ENCODE measurements around the gene WHAMM. TPM values are rescaled to one million over a fixed set of nuclear protein-coding genes. Genes with fewer than 3 reads are reported as not detected.
A peak's percentile ranks its signal among the peaks of the same experiment; 100 is the strongest.
"Not testable (repeated sequence)": the region's sequence is repeated elsewhere in the genome, so short reads cannot be mapped to it uniquely, and the experiment has no call there.

WHAMM gene, protein sequence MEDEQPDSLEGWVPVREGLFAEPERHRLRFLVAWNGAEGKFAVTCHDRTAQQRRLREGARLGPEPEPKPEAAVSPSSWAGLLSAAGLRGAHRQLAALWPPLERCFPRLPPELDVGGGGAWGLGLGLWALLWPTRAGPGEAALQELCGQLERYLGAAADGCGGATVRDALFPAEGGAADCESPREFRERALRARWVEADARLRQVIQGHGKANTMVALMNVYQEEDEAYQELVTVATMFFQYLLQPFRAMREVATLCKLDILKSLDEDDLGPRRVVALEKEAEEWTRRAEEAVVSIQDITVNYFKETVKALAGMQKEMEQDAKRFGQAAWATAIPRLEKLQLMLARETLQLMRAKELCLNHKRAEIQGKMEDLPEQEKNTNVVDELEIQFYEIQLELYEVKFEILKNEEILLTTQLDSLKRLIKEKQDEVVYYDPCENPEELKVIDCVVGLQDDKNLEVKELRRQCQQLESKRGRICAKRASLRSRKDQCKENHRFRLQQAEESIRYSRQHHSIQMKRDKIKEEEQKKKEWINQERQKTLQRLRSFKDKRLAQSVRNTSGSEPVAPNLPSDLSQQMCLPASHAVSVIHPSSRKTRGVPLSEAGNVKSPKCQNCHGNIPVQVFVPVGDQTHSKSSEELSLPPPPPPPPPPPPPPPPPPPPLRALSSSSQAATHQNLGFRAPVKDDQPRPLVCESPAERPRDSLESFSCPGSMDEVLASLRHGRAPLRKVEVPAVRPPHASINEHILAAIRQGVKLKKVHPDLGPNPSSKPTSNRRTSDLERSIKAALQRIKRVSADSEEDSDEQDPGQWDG
- total RNA-seq, result 1 to 10 TPM; 7.1 to 9.6 (median 7.6) TPM

DNA sequence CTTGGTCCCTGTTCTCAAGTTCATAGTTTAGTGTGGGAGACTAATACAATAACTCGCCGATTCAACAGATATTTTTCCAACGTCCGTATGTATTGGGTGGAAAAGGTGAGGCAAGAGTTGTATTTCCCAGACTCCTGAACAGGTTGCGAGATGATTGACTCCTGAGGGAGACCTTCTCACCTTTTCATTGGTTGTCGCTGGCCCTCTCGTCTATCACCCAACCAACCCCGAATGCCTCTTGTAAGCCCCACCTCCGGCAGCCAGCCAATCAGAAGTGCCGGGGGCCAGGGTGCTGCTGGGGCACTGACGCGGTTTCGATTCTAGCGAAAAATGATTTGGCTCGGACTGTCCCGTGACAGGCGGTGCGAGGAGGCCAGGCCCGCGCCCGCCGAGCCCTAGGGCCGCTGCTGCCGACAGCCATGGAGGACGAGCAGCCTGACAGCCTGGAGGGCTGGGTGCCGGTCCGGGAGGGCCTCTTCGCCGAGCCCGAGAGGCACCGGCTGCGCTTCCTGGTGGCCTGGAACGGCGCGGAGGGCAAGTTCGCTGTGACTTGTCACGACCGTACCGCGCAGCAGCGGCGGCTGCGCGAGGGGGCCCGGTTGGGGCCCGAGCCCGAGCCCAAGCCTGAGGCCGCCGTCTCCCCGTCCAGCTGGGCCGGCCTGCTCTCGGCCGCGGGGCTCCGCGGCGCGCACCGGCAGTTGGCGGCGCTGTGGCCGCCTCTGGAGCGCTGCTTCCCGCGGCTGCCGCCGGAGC lies at the start of gene WHAMM:
Gene WHAMM (plus strand): TSS at position 321 of the 753 bp plus-strand sequence. CDS start 99 bp downstream, at position 420.
- no peaks in the 10 kb centered on the region for H3K27me3 Mint-ChIP-seq (ENCODE audit: low read depth)
- H3K4me1 Mint-ChIP-seq (ENCODE audit: low read depth), result peaks cover 39% of the 10 kb centered on the region
- H3K36me3 Mint-ChIP-seq (ENCODE audit: insufficient read depth), result peaks cover 12% of the 10 kb centered on the region
- H3K4me3 Mint-ChIP-seq, result peak within 1 kb of the TSS; percentile 97
- H3K9me3 Mint-ChIP-seq, result no peaks in the 10 kb centered on the region
- DNase-seq (peak; percentile 91), ATAC-seq (peak; percentile 91 to 92)

DNA sequence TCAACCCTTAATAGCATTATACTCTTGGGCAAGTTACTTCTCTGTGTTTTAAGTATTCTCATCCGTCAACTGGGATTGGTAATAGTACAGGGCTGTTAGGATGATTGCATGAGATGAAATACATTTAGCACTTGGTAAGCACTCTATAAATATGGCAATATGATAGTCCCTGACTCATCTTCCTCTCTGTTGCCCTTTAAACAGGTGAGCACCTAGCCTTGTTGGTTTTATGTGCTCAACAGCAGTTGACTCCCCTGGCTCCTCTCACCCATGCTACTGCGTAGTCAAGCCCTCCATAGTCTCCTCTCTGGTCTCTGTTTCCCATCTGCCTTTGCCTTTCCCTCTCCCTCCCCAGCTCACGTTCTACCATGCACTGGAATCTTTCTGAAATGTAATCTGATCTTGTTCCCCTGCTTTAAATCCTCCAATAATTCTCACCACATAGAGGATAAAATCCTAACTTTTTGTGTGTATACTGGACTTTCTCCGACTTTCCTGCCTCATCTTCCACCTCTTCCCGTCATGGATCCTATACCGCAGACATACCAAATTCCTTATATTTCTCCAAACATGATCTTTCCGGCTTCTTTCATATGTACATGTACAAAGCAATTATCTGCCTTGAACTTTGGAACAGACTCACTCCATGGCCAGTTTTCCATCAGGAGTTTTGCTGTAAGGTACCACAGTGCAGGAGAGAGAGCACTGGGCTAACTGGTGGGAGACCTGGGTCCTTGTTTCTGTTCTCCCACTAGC lies 45.9 kb upstream of the WHAMM start:
- peaks cover 3% of the 10 kb centered on the region for H3K9me3 Mint-ChIP-seq
- H3K4me3 Mint-ChIP-seq, result no peak overlapping the region
- DNase-seq (no peak), ATAC-seq (no peak)
- peaks cover 3% of the 10 kb centered on the region for H3K4me1 Mint-ChIP-seq (ENCODE audit: low read depth)
- H3K27me3 Mint-ChIP-seq (ENCODE audit: low read depth), result no peaks in the 10 kb centered on the region
- H3K36me3 Mint-ChIP-seq (ENCODE audit: insufficient read depth), result peaks cover 22% of the 10 kb centered on the region

DNA sequence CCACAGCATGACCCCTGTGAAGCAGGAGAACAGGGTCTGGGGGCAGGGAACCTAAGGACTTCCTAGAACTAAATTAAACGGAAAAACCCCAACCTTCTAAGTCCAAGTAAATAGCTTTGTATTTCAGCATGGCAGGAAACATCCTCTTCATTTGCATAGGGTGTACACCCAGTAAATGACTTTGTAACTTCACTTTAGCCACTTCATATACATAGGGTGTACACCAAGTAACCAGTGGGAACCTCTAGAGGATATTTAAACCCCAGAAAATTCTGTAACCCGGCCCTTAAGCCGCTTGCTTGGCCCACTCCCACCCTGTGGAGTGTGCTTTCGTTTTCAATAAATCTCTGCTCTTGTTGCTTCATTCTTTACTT lies 45.3 kb upstream of the WHAMM start:
- H3K4me1 Mint-ChIP-seq (ENCODE audit: low read depth), result peaks cover 3% of the 10 kb centered on the region
- DNase-seq (no peak), ATAC-seq (no peak)
- H3K36me3 Mint-ChIP-seq (ENCODE audit: insufficient read depth), result peaks cover 21% of the 10 kb centered on the region
- no peaks in the 10 kb centered on the region for H3K27me3 Mint-ChIP-seq (ENCODE audit: low read depth)
- no peak overlapping the region for H3K4me3 Mint-ChIP-seq
- peaks cover 3% of the 10 kb centered on the region for H3K9me3 Mint-ChIP-seq

DNA sequence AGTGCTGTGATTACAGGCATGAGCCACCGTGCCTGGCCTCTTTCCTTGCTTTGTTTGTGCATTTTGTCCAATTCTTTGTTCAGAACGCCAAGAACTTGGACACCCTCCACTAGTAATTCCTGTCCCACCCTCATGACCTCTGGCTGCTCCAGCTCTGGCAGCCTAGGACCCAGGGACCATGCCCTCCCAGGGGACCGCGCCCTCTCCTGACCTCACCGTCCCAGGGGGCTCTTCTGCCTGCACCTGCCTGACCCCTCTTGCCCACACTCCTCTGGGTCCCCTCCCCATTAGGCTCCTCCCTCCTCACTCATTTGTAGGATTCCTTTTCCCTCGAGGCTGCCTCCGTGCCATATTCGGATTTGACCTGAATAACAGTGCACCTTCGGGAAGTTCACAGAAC lies 44.7 kb upstream of the WHAMM start:
- peaks cover 3% of the 10 kb centered on the region for H3K9me3 Mint-ChIP-seq
- no peak for ATAC-seq
- no peaks in the 10 kb centered on the region for H3K27me3 Mint-ChIP-seq (ENCODE audit: low read depth)
- no peak overlapping the region for H3K4me3 Mint-ChIP-seq
- no peak for DNase-seq
- peaks cover 21% of the 10 kb centered on the region for H3K36me3 Mint-ChIP-seq (ENCODE audit: insufficient read depth)
- peaks cover 3% of the 10 kb centered on the region for H3K4me1 Mint-ChIP-seq (ENCODE audit: low read depth)

DNA sequence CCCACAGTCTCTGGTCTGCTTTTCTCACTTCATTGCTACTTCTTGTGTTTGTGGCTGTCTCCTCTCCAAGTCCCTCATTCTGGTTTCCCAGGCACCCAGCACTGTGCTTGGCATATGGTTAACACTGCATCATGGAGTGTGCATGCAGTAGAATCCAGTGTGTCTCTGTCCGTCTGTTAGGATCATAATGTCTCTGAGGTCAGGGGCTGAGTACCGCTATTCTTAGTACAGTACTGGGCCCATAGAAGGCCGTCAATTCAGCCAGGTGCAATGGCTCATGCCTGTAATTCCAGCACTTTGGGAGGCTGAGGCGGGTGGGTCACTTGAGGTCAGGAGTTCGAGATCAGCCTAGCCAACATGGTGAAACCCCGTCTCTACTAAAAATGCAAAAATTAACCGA lies 43.2 kb upstream of the WHAMM start:
- not testable (repeated sequence) for H3K4me1 Mint-ChIP-seq (ENCODE audit: low read depth); H3K27me3 Mint-ChIP-seq (ENCODE audit: low read depth); ATAC-seq; H3K4me3 Mint-ChIP-seq; H3K9me3 Mint-ChIP-seq; DNase-seq
- peaks cover 13% of the 10 kb centered on the region for H3K36me3 Mint-ChIP-seq (ENCODE audit: insufficient read depth)

DNA sequence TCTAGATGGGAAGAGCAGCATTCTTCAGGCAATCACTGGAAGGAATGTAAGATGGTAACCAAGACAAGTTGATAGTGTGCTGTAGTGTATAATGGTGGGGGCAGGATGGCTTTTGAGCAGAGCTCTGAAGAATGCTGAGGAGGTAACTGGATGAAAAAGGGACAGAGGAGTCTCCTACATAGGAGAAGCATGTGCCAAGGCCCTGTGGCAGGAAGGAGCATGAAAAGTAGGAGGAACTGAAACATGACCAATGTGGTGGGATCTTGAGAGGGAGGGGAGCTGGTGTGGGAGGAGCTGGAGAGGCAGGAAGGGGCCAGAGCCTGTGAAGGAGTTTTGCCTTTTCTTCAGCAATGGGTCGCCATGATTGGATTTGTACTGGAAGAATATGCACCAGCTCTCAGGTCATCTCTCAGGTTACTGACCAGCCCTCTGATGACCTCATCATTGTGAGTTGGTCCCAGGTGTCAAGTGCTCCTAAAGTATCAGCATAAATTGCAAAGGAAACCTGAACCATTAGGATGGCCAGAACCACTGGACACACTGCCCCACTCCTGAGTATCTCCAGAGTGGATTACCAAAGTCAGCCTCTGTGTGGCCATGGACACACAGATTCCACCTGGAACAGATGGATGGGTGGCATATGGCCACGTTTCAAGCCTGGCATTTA lies 42.1 kb upstream of the WHAMM start:
- Mint-ChIP-seq H3K4me1 (ENCODE audit: low read depth) (peaks cover 3% of the 10 kb centered on the region), H3K36me3 (ENCODE audit: insufficient read depth) (peaks cover 11% of the 10 kb centered on the region), H3K9me3 (peaks cover 3% of the 10 kb centered on the region), H3K4me3 (no peak overlapping the region), H3K27me3 (ENCODE audit: low read depth) (no peaks in the 10 kb centered on the region)
- DNase-seq (no peak), ATAC-seq (no peak)

DNA sequence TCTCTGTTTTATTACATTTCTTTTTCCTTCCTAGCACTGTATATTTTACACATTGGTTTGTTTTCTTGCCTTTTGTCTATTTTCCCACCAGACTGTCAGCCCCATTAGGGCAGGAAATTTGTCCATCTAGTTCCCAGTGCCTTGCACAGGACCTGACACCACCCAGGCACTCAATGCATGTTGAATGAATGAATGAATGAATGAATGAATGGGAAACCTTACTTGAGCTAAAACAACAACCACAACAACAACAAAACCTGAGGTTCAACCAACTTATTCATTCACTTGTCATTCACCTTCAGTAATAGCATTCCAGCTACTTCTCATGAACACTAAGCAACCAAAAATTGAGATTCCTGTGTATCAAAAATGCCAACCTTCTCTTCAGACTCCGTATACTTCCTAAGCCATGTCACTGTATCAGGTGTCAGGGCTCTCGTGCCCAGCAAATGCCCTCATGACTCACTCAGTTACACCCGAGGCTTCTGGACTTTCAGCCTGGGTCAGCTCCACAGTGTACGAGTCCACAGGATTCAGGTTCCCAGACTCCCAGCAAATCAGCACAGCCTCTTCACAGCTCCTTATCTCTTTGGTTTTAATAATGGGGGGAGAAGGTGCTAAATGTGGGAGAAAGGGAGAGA lies 40.9 kb upstream of the WHAMM start:
- DNase-seq (no peak), ATAC-seq (no peak)
- no peaks in the 10 kb centered on the region for H3K27me3 Mint-ChIP-seq (ENCODE audit: low read depth)
- peaks cover 3% of the 10 kb centered on the region for H3K9me3 Mint-ChIP-seq
- peaks cover 3% of the 10 kb centered on the region for H3K4me1 Mint-ChIP-seq (ENCODE audit: low read depth)
- H3K36me3 Mint-ChIP-seq (ENCODE audit: insufficient read depth), result peaks cover 9% of the 10 kb centered on the region
- H3K4me3 Mint-ChIP-seq, result no peak overlapping the region

DNA sequence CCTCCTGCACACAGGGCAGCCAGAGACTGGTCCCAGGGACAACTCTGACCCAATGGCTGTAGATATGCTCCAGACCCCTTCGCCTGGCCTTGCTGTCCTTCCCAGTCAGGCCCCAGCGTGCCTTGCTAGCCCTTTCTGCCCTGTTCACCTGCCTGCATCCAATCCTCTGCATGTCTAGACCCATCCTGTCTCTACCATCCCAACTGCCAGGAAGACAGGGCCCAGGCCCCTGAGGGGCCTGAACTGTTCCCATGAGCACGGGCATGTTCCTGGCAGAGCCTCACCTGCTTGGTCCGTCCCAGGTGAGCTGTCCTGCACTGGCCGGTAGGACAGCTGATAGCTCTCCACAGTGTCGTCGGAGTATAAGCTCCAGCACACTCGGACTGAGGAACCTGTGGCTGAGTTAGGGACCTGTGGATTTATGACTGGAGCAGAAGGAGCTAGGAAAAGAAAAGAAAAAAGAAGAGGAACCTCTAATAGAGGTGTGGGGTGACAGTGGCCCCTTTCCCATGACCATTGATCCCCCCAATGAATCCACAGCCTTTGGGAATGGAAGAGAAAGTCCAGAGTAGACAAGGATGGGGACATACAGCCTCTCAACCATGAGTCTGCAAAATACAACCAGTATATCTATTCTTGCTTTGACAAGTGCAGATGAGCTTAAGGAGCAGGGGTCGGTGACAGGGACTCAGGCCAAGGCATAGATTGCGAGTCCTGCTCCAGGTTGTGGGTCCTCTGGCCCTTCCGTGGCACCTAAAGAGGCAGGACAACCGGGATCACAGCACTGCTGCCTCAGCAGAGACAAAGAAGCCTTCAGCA lies 37.4 kb upstream of the WHAMM start:
- DNase-seq (no peak), ATAC-seq (no peak)
- no peak overlapping the region for H3K4me3 Mint-ChIP-seq
- no peaks in the 10 kb centered on the region for H3K27me3 Mint-ChIP-seq (ENCODE audit: low read depth)
- peaks cover 5% of the 10 kb centered on the region for H3K36me3 Mint-ChIP-seq (ENCODE audit: insufficient read depth)
- no peaks in the 10 kb centered on the region for H3K4me1 Mint-ChIP-seq (ENCODE audit: low read depth)
- peaks cover 1% of the 10 kb centered on the region for H3K9me3 Mint-ChIP-seq

DNA sequence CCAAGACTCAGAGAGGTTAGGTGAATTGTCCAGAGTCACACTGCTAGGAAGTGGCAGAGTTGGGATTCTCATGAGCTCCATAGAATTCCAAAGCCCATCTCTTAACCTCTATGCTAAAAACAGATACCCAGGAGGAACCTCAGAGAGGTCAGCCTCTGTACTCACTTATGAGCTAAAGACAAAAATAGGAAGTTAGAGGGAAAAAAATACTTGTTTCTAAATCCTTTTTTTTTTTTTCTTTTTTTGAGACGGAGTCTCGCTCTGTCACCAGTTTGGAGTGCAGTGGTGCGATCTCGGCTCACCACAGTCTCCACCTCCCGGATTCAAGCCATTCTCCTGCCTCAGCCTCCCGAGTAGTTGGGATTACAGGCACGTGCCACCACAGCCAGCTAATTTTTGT lies 34.9 kb upstream of the WHAMM start:
- ATAC-seq (no peak), DNase-seq (no peak)
- Mint-ChIP-seq H3K4me1 (ENCODE audit: low read depth) (no peaks in the 10 kb centered on the region), H3K4me3 (no peak overlapping the region), H3K9me3 (no peaks in the 10 kb centered on the region), H3K27me3 (ENCODE audit: low read depth) (no peaks in the 10 kb centered on the region), H3K36me3 (ENCODE audit: insufficient read depth) (peaks cover 2% of the 10 kb centered on the region)

DNA sequence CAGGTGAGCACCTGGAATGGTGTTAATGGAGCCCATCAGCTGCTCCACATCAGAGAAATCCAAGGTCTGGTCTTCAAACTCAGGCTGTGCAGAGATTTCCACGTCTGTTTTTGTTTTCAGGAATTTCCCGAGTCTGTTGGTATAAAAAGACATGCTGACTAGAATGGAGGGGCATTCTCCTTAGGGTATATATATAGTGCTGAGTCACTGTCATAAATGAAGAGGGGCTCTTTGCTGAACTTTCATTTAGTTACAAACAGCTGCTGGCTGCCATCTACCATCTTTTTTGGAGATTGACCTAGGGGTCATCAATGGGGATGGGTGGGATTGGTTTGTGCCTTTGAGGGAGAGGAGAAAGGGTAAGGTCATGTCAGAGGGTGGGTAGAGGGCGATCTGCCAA lies 30.7 kb upstream of the WHAMM start:
- no peak for ATAC-seq
- Mint-ChIP-seq H3K4me3 (no peak overlapping the region), H3K9me3 (no peaks in the 10 kb centered on the region)

DNA sequence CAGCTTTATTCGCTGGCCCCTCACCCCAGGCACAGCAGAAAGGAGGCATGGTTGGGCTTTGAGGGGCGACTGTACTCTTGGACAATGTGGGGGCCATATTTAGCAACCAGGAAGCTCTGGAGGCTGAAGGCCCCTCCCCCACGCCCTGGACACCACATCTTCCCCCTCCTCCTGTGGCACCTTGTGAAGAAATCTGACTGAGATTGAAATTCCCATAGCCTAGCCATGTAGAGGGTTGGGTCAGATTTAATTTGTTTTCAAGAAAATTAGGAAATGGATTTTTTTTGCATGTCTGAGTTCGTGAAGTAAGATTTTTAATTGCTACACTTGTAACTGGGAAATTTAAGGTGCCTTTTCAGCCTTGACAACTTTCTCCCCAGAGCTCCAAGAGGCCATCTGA lies 28.1 kb upstream of the WHAMM start:
- H3K9me3 Mint-ChIP-seq, result no peaks in the 10 kb centered on the region
- H3K4me3 Mint-ChIP-seq, result no peak overlapping the region
- H3K27me3 Mint-ChIP-seq (ENCODE audit: low read depth), result no peaks in the 10 kb centered on the region
- no peaks in the 10 kb centered on the region for H3K4me1 Mint-ChIP-seq (ENCODE audit: low read depth)
- no peak for ATAC-seq
- no peaks in the 10 kb centered on the region for H3K36me3 Mint-ChIP-seq (ENCODE audit: insufficient read depth)
- DNase-seq, result no peak

More for the DNA sequence above, 30.7 kb upstream of the WHAMM start:
- H3K4me1 Mint-ChIP-seq (ENCODE audit: low read depth), result no peaks in the 10 kb centered on the region
- DNase-seq, result no peak
- H3K27me3 Mint-ChIP-seq (ENCODE audit: low read depth), result no peaks in the 10 kb centered on the region
- peaks cover 2% of the 10 kb centered on the region for H3K36me3 Mint-ChIP-seq (ENCODE audit: insufficient read depth)

DNA sequence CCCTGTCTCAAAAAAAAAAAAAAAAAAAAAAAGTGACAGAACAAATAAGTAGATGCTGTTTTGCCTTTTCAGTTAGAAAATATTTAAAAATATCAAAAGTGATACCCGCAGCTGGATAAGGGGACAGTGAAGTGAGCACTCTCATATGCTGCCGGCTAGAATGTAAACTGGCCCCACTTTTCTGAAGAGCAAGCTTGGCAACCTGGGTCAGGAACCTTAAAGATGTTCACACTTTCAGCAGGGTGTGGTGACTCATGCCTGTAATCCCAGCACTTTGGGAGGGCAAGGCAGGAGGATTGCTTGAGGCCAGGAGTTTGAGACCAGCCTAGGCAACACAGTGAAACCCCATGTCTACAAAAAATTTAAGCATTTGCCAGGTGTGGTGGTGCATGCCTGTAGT lies 20.9 kb upstream of the WHAMM start:
- Mint-ChIP-seq H3K27me3 (ENCODE audit: low read depth) (no peaks in the 10 kb centered on the region), H3K4me3 (no peak overlapping the region), H3K36me3 (ENCODE audit: insufficient read depth) (no peaks in the 10 kb centered on the region), H3K9me3 (no peaks in the 10 kb centered on the region), H3K4me1 (ENCODE audit: low read depth) (no peaks in the 10 kb centered on the region)
- DNase-seq, result no peak
- no peak for ATAC-seq

All from activated T-cell treated with anti-CD3 and anti-CD28 coated beads, Interleukin-2, amount 50 U/mL, for 4 hours (primary cell).